ENCODE results near the gene PDSS2. TPM values are rescaled to one million over a fixed set of nuclear protein-coding genes. Genes with fewer than 3 reads are reported as not detected.

Gene PDSS2
- total and polyA plus RNA-seq, 2 of the 8 experiments (the other 6 are each of a cell fraction or from before 2014, with no cell fraction given) = 10.7 to 16.1 TPM

GRCh38 chr6:107267634-107268033 lies 191.7 kb downstream of the PDSS2 start:
- no peak overlapping the region for H3K4ac ChIP-seq (replicated peaks; ENCODE audit: insufficient read length, low read depth, low read length)
- H3K9me3 ChIP-seq (ENCODE audit: insufficient read depth in 2 of 2, low read depth in 1 of 2, low read length in 1 of 2) = no peaks in the 10 kb centered on the region
- no peaks in the 10 kb centered on the region for H3K79me1 ChIP-seq (ENCODE audit: low read depth, low read length)
- H2BK15ac ChIP-seq (ENCODE audit: low read length) = no peak overlapping the region
- H4K8ac ChIP-seq (ENCODE audit: extremely low read depth, insufficient read depth, low read length) = no peak overlapping the region
- WGBS, 2 experiments (ENCODE audit: extremely low coverage in 1 of 2, insufficient coverage in 1 of 2, insufficient read length in 1 of 2, insufficient replicate concordance in 2 of 2, low coverage in 1 of 2, low lambda C conversion rate in 2 of 2, missing lambda C conversion rate in 1 of 2) = 96% methylated on average over 1 of the region's 1 CpG; no CpG with 5 or more reads in 1 of the 2 experiments
- H2BK5ac ChIP-seq (ENCODE audit: low read depth, low read length) = no peak overlapping the region
- no peak overlapping the region for H2BK20ac ChIP-seq (ENCODE audit: low read length)
- H2BK120ac ChIP-seq (replicated peaks; ENCODE audit: low read depth, low read length) = no peak overlapping the region
- no peaks in the 10 kb centered on the region for H3K27me3 ChIP-seq (replicated peaks in 1 of 4; ENCODE audit: control insufficient read depth in 3 of 4, extremely low read depth in 1 of 4, insufficient read depth in 3 of 4, low read length in 3 of 4)
- H4K20me1 ChIP-seq (replicated peaks in 1 of 2; ENCODE audit: control insufficient read depth in 1 of 2, insufficient read depth in 2 of 2, low read length in 2 of 2) = no peaks in the 10 kb centered on the region
- no peaks in the 10 kb centered on the region for H3K23me2 ChIP-seq (ENCODE audit: low read depth, low read length)
- no peaks in the 10 kb centered on the region for H3K36me3 ChIP-seq (ENCODE audit: control insufficient read depth in 2 of 4, insufficient read depth in 4 of 4, low read length in 3 of 4)
- H3K18ac ChIP-seq (ENCODE audit: extremely low read depth, low read length) = no peak overlapping the region
- no peak overlapping the region for H3K23ac ChIP-seq (ENCODE audit: insufficient read length)
- no peak overlapping the region for H2AFZ ChIP-seq (ENCODE audit: low read length)
- no peak overlapping the region for H3K14ac ChIP-seq (ENCODE audit: insufficient read length)
- H3K9ac ChIP-seq (replicated peaks in 1 of 4; ENCODE audit: extremely low read depth in 1 of 4, low read depth in 3 of 4, low read length in 3 of 4) = no peak overlapping the region
- FAIRE-seq (no peak), DNase-seq (ENCODE audit: low read depth in 1 of 2, low spot score in 2 of 2) (no peak)
- no peak overlapping the region for H4K5ac ChIP-seq (ENCODE audit: insufficient read length, low read depth, low read length)
- peaks cover 0 to 3% (median 1%) of the 10 kb centered on the region in 4 experiments; a peak in 2 of 7 replicates for H3K4me1 ChIP-seq (replicated peaks in 1 of 4; ENCODE audit: control insufficient read depth in 3 of 4, insufficient read depth in 4 of 4, low read length in 3 of 4)
- ChIA-PET CTCF (ENCODE audit: partially characterized antibody) (interaction anchor here (0.6 to 1.2 kb wide), 4 partner anchors 20 to 382 kb away, joined by 3 to 4 read pairs (median 4); no protein-coding TSS in a partner anchor), POLR2A (ENCODE audit: partially characterized antibody) (interaction anchor here (0.6 kb wide), 1 partner anchor 81 kb away, joined by 3 read pairs; no protein-coding TSS in a partner anchor)
- H4K91ac ChIP-seq (replicated peaks; ENCODE audit: insufficient read length, low read length) = no peak overlapping the region
- H2AK5ac ChIP-seq (ENCODE audit: low read depth, low read length) = no peak overlapping the region
- no peak overlapping the region for H3K56ac ChIP-seq (replicated peaks; ENCODE audit: insufficient read length, low read depth, low read length)
- H2BK12ac ChIP-seq (ENCODE audit: low read depth, low read length) = no peak overlapping the region
- H3K79me2 ChIP-seq (ENCODE audit: control insufficient read depth in 1 of 2, insufficient read depth in 2 of 2, low read length in 2 of 2) = no peaks in the 10 kb centered on the region
- no peak overlapping the region for H3K4me3 ChIP-seq (ENCODE audit: extremely low read depth in 1 of 4, insufficient read depth in 2 of 4, low read depth in 3 of 4, low read length in 4 of 4)
- no peak overlapping the region for H3K4me2 ChIP-seq (ENCODE audit: insufficient read depth in 1 of 2, low read depth in 2 of 2, low read length in 2 of 2)
- H3K27ac ChIP-seq (ENCODE audit: low read depth, low read length) = no peak overlapping the region
- TF ChIP-seq CBX8 (IDR thresholded peaks at IDR 0.05; ENCODE audit: borderline replicate concordance, low read depth, low read length) = no peak
- no peak for TF ChIP-seq NANOG (IDR thresholded peaks at IDR 0.05; ENCODE audit: insufficient read depth, low read depth, low read length, poor library complexity, severe bottlenecking)
- no peak for TF ChIP-seq POLR2A (IDR thresholded peaks at IDR 0.05; ENCODE audit: control extremely low read depth in 1 of 2, low read depth in 2 of 2, low read length in 2 of 2)
